ENCODE measurements around the gene OR2B2.

DNA sequence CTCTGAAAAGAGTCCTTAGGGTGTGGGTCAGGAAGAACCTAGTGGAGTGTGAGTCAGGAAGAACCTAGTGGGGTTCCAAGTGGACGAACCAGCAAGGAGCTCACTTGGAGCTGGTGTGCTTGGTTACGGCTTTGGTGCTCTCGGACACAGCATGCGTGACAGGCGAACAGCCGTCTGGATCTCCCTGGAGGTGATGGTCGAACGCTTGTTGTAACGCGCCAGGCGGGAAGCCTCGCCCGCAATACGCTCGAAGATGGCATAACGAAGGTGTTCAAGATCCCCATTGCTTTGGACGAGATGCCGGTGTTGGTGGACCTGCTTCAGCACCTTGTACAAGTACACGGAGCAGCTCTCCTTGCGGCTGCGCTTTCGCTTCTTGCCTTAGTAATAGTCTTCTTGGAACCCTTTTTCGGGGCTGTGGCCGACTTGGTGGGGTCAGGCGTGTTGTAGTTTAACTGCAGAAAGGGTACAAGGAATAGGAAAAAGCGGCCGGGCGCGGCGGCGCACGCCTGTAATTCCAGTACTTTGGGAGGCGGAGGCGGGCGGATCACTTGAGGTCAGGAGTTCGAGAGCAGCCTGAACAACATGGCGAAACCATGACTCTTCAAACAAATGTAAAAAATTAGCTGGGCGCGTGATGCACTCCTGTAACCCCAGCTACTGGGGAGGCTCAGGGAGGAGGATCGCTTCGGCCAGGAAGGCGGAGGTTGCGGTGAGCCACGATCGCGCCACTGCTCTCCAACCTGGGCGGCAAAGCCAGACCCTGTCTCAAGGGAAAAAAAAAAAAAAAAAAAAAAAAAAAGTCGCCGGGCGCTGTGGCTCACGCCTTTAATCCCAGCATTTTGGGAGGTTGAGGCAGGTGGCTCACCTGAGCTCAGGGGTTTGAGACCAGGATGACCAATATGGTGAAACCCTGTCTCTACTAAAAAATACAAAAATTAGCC is 48.0 kb downstream of the OR2B2 start:
- TF ChIP-seq POLR2A (IDR thresholded peaks at IDR 0.05) = no peak
- TF ChIP-seq, protein P1, sequence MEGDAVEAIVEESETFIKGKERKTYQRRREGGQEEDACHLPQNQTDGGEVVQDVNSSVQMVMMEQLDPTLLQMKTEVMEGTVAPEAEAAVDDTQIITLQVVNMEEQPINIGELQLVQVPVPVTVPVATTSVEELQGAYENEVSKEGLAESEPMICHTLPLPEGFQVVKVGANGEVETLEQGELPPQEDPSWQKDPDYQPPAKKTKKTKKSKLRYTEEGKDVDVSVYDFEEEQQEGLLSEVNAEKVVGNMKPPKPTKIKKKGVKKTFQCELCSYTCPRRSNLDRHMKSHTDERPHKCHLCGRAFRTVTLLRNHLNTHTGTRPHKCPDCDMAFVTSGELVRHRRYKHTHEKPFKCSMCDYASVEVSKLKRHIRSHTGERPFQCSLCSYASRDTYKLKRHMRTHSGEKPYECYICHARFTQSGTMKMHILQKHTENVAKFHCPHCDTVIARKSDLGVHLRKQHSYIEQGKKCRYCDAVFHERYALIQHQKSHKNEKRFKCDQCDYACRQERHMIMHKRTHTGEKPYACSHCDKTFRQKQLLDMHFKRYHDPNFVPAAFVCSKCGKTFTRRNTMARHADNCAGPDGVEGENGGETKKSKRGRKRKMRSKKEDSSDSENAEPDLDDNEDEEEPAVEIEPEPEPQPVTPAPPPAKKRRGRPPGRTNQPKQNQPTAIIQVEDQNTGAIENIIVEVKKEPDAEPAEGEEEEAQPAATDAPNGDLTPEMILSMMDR (IDR thresholded peaks at IDR 0.05) = no peak

All from esophagus squamous epithelium (tissue), 4 donors.